OCI-M2 (cell line): ENCODE measurements around the gene C10orf71.

Experiments used
- DNase-seq: peaks from one replicate; lab custom pipeline; 2025; ENCODE audit not compliant: unreplicated experiment; lab: John Stamatoyannopoulos, UW

C10orf71 gene

DNA sequence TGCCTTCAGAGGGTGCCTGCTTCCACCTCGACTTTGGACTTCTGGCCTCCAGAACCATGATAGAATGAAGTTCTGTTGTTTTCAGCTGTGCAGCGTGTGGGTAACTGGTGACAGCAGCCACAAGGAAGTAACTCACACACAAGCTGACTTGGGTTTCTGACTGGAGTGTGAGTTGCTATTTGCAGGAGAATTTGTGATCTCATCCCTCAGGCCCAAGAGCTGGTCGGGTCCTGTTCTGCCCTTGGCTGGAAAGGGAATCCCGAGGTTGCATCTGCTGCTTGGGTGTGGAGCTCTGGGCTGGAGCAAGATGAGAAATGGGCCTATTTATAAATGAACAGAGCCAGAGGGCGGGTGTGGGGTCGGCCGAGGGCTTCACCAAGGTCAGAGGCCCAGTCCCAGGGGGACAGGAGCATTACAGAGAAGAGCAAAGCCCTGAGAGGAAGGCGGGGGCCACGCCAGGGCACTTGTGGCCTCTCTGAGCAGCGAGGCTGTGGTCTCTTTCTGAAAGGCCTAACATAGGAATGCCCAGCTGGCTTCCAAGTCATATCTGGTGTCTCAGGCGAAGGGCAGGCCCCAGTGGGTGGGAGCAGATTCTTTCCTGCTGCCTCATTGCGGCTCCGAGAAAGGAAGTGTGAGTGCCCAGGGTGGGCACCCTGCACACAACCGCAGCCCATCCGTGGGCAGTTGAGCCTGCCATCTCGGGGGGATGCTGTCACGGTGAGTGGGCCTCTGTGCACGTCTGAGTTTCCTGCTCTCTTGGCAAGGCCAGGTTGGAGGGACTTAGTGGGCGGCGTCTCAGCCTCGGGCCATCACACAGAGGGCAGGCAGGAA is 26.5 kb upstream of the C10orf71 start:
- DNase-seq: no peak

DNA sequence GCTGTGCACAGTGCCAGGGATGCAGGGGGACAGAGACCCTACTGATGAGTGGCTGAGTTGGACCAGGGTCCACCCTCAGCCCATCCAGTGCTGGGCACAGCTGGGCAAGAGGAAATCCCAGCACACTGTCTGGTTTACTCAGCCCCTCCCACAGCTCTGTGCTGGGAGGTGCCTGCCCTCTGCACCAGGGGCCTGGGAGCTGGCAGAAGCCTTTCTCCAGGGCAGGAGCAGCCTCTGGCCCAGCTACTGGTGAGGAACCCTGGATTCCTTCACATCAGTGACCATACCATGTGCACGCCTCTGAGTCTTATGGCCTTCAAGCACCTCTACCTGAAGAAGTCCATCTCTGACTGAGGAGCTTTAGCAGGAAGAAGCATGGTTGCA is 25.9 kb upstream of the C10orf71 start:
- DNase-seq: no peak

DNA sequence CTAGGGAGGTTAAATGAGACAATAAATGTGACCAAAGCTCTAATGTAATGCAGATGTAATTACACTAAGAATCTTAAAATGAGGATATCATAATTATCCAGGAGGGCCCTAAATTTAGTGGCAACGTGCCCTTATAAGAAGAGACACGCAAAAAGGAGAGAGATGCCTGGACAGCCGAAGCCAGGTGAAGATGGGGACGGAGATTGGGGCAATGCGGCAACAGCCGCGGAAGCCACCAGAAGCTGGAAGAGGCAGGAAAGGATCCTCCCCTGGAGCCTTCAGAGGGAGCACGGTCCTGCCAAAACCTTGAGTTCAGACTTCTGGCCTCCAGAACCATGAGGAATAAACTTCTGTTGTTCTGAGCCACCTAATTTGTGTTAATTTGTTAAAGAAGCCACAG is 25.3 kb upstream of the C10orf71 start:
- no peak for DNase-seq

DNA sequence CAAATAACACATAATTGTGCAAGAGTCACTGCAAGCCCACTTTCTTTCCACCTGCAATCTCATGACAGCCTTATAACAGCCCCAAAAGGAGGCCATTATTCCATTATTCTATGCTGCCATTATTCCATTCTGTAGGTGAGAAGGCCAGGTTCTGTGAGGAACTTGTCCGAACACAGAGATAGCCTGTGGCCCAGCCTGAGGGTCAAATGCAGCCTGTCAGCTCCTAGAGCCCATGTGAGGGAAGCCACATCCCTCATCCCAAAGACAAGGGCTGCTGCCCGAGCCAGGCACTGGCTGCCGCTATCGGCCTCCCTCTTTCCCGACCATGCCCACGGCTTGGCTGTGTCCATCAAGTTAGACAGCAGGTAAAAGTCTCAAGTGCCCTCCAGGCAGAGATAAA is 24.1 kb upstream of the C10orf71 start:
- DNase-seq: no peak

DNA sequence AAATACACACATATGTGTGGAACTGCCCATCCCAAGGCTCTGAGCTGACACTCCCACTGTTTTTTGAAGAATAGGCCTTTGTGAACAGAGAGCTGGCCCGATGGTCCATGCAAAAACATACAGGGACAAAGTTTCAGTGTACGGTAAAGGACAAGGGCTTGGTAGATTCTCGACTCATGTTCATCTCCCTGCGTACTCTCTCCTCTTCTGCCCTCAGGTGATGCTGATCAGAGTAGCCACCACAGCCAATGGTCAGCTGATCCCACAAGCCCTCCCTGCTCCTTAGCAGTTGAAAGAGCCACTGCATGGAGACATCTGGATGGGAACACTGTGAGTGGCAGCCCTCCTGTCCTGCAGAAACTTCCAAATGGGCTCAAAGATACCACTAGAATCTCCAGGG is 23.1 kb upstream of the C10orf71 start:
- no peak for DNase-seq

DNA sequence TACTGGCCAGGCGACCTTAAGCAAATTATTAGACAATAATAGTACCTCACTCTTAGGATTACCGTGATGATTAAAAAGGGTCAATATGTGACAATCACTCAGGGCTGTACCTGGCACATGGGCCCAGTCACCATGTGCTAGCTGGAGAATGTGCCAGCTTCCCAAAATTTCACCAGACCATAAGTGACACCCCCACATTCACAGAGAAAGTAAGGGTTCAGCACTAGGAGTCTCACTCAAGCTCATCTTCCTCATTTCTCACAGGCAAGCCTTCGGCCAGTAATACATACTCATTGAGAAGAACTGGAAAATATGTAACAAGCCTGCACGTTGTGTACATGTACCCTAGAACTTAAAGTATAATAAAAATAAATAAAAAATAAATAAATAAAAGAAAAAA is 22.4 kb upstream of the C10orf71 start:
- DNase-seq: no peak

DNA sequence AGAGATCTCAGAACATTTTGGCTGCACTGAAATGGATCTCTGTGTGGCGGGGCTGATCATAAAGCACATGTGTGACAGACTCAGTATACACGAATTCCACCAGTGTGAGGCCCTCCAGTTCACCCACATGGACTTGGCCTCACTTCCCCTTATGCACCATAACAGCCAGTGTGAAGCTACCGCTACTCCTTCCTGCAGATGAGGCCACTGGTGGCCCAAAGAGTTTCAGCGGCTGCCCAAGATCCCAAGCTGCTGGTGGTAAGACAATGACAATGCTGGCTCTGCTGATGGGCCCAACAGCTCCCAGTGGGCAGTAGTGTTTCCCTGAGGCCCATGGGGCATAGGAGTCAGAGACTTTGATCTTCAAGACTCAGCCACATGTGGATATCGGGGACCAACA is 21.0 kb upstream of the C10orf71 start:
- DNase-seq: no peak

DNA sequence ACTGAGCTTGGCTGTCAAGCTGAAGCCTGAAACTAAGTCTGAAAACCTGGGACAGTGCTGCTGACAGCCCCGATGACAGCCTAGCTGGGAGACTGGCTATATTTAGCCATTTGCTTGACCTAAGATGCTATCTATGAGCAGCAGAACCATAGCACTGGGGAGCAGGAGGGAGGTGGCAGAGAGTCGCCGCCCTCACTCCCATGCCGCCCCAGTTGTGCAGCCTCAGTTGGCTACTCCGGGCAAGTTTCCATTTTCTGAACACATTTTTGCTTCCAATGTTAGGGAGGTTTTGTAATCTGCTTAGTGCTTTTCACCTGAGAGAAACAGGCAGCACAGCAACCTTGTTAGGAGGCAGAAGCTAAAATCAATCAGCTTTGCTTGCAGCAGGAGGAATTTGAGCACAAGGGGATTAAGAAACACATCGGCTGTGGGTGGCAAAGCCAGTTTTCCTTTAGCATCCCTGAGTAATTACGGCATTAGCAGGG is 20.4 kb upstream of the C10orf71 start:
- no peak for DNase-seq

DNA sequence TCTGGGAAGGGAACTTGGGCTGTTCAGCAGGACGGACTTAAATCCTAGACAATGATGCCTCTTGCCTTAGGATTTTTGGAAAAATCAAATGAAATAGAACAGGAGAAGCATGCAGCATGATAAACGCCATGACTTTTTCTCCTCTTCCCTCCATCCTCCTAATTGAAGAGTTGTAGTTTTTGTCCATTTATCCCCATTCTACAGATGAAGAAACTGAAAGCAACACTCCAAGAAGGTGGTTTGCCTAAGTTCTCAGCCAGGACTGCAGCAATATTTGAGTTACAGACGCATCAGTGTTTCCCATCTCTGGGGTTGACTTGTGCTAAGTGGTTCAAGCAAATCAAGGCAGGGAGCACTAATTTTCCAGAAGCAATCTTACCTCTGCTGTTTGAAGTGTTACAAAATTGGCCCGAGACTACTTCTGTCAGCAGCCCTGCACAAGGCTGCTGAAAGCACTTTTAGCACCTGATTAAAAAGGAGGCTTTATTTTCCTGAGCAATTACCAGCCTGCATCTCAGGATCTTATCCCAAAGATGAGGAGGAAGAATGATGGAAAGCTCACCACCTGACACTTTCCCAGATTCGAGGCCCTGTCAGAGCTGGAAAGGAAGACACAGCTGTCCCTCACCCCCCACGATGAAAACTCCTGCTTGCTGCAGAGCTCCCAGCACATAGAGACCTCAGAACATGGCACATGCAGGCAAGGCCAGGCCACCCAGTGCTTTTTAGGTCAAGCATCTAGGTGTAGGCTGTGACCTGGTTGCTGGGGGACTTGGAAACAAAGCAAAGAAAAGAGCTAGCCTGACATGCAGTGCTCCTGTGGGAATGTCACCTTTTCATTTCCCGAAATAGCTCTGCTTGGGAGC is 19.7 kb upstream of the C10orf71 start:
- no peak for DNase-seq

DNA sequence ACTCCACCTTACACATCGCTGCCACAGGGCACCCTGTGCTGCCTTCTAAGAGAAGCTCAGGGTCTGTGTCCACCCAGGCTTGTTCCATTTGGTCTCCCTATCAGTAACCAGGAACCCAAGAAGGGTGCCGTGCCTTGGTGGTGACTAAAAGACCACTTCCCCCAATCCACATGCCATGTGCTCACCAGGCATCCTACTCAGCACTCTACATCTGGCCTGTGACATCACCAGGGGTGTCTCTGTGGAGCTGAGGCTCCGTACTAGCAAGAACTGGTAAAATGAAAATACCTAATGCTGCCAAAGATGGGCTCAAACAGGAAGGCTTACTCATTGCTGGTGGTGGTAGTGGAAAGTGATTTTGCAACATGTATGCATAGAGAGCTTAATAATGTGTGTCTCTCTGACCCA is 19.0 kb upstream of the C10orf71 start:
- DNase-seq: no peak

DNA sequence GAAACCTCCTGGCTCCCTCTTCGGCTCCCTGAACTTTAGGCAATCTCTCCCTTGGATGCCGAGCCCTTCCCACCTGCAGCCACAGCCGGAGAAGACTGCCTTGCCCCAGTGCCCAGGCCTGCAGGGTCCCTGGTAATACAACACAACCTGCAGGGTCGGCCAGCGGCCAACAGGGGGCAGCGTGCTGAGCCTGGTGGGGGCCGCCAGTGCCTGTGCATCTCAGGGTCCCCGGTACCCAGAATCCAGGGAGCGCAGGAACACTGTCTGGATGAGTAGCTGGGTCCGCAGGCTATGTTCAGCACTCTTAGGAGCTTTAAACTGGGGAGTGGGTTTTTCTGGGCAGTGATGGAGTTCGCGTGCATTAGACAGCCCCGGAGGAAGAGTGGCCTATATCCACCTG is 17.5 kb upstream of the C10orf71 start:
- DNase-seq: no peak

DNA sequence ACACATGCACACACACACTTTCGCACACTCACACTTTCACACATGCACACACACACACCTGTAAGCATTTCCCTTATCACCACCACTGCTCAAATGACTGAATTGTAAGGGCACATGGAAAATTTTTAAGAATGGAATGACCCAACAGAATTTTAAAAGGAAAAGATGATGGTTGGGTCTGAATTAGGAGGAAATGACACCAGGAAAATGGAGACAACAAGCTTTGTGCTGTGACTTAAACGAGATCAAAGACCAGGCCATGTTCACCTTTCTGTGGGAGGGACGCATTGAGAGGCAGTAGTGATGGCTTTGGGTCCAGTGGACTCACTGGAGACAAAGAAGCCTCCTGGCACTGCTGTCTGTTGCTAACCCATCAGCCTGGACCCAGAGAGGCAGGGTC is 16.7 kb upstream of the C10orf71 start:
- DNase-seq: no peak

DNA sequence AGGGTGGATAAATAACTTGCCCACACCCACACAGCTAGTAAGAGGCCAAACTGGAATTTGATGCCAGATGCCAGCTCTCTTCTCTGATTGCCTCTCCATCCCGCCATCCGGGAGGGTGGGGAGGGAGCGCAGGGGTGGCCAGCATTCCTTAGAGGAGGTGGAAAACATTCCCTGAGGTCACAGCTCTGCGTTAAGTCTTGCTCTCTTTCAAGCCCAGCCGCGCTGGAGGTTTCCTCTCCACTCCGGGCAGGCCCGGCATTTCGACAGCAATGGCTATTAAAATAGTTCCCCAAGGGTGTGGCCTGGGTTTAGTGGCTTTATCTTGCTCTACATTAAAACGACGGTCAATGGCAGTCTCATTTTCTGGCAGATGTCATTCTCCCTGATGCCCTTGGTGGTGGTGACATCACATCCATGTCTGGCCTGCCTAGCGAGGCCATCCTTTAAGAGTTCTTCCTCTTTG is 16.1 kb upstream of the C10orf71 start:
- no peak for DNase-seq

DNA sequence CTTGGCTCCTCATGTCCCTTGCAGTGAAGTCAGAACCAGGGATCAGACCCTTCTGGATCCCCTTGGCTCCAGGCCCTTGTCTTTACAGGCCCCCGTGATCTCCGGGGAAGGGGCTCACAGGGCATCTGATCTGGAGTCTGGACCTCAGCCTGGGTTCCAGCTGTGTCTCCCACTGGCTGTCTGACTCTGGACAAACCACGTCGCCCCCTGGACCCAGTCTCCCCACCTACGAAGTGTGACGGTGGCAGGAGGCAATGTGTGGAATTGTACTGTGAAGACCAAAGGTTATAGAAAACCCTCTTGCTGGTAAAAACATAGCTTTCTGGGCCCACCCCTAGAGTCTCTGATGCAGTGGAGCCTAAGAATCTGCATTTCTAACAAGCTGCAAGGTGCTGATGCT is 15.5 kb upstream of the C10orf71 start:
- DNase-seq: no peak

DNA sequence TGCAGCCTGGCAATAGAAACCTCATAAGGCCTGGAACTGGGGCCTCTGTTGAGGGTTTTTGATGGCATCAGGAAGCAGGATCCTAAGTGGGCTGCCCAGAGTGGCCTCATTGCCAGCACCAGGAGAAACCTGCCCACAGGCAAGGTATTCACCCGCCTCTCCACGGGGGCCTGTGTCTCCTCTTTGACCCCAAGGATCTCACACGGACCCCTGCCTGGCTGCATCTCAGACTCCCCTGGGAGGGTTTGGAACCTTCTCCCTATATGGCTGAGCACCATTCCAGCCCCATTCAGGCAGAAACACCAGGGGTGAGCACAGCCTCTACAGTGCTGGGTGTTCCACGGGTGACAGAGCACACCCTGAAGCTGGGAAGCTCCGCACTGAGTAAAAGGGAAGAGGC is 14.6 kb upstream of the C10orf71 start:
- no peak for DNase-seq

DNA sequence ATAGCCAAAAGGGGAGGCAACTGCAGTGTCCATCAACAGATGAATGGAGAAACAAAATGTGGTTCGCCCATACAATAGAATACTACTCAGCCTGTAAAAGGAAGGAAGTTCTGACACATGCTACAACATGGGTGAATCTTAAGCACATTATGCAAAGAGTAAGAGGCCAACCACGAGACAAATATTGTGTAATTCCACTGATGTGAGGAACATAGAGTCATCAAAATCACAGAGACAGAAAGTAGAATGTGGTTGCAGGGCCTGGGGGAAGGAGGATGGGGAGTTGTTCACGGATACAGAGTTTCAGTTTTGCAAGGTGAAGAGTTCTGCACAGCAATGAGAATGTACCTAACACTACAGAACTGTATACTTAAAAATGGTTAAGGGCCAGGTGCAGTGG is 13.7 kb upstream of the C10orf71 start:
- no peak for DNase-seq

DNA sequence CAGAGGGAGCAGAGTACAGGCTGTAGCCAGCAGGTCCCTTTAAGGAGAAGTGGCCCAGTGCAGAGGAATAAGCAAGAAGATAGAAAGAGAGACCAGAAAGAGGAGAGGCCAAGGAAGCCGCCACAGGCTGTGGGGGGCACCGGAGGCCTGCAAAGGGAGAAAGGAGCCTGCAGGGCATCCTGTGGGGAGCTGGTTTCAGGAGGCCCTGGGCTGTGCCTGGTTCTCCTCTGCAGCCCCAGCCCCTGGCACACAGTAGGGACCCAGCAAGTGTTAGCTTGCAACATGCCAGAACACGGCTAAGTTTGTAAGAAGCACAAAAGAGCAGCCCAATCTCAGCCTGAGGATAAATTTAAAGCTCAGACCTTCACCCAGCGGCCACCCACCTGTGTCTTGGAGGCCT is 12.3 kb upstream of the C10orf71 start:
- DNase-seq: no peak

DNA sequence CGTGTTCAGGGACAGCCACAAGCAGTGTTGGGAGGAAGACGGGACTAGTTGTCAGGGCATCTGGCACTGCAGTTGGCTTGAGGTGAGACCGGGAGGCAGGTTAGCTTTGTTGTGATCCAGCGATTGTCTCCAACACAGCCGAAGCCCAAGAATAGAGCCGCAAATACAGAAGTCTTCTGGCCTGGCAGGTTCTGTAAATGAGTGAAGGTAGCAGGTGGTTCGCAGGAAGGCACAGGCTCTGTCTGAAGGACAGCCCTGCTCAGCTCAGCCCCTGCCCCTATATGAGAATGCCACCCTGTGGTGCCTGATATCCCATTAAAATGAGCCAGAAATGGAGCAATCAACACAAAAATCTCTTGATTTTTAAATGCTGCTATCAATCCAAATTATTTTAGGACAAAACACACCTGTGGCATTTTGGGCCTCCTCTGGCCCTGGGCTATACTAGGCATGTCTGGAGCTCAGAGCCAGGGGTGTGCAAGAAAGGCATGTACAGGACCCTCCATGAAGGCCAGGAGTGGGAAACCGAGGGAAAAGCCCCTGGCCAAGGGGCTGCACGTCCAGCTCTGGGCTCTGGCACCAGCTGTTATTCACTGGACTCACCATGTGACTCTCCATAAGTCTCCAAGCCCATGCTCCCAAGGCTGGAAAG is 11.2 kb upstream of the C10orf71 start:
- no peak for DNase-seq

DNA sequence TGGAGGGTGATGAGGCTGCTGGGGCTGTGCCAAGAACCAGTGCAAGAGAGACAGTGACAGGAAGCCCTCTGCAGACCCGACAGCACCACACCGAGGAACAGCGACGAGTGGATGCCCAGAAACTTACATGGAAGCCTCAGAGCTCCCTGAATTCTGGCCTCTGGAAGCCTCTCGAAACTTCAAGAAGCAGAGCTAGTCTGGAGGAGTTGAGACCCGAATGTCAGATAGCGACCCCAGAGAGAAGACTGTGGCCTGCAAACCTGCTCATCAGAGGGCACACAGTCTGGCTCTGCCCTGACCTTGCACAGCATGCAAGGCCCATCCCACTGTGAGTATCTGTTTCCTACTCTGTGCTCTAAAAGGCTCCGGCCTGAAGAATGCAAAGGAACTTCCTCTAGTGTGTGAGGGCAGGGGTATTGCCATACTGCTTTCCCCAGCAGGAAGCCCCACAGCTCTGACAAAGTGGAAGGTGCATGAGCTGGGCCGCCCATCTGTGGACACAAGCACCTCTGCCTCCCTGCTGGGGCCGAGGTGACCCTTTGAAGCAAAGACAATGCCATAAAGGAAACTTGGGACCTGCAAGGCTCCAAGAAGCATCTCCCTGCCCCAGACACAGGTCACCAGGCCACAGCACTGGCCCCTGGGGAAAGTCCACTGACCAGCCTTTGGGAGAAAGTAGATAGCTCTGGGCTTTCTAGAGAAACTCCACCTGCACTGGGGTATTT is 10.5 kb upstream of the C10orf71 start:
- DNase-seq: no peak

DNA sequence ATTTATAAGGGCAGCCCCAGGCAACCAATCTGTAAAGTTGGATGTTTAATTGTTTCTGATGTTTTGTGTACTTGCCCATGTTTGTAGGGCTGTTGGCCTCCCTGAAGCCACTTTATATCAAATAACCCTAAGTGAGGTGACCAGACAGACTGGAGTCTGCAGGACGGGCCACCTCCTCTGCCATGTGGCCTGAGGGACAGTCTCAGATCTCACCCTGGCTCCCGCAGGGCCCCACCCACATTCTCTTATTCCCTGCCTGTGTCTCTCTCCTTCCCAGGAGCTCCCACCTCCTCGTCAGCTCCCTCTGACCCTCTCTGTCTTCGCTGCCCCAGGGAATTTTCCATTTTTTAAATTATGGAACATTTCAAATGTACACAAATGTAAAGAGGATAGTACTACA is 9.5 kb upstream of the C10orf71 start:
- no peak for DNase-seq

DNA sequence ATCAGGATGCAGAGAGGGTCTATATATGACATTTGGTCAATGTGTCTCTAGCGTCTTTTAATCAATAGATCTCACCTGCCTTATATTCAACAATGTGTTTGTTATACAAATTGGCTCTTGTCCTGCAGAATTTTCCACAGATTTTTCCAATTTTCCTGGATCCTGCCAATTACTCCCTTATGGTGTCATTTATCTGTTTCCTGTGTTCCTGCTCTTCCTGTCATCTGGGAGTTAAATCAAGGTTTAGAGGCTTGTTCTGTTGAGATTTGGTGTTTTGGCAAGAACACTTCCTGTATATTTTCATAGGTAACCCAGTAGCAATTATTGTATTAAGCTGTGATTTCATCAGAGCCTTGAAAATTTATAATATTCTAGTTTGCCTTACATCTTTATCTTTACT is 8.8 kb upstream of the C10orf71 start:
- DNase-seq: no peak
